A549 (cell line): ENCODE results near the gene TUBA4B. TPM values are rescaled to one million over a fixed set of nuclear protein-coding genes. Genes with fewer than 3 reads are reported as not detected.

Experiments
- ATAC-seq, 2 experiments: fragments of 200-7000 bp in 1 of 2; fragments of >200 bp in 1 of 2; cut with Nextera tagmentation in 1 of 2; cut with Tn5 transposase in 1 of 2; 3 replicates each; pipeline versions ENCODE4 v1.8.0 to v1.9.1; 2018 to 2020; ENCODE audit warnings: mild to moderate bottlenecking in 1 of 2, moderate library complexity in 1 of 2
- CTCF ChIA-PET: fragments of 300-600 bp; sonication (Branson Sonifier 250); formaldehyde crosslinking; extraction: SDS; loops from one replicate; lab custom pipeline; 2021; ENCODE audit warnings: antibody characterized with exemption, inconsistent platforms; lab: Yijun Ruan, JAX
- POLR2A ChIA-PET: fragments of 350-600 bp; formaldehyde crosslinking; extraction: SDS; loops from one replicate; lab custom pipeline; 2021; ENCODE audit warnings: antibody characterized with exemption, inconsistent platforms; lab: Yijun Ruan, JAX
- DNase-seq, 2 experiments: peaks; one replicate each; pipeline versions ENCODE4 v3.0.0 to v3.0.0-alpha.2; 2011 to 2016; ENCODE audit warnings: low read depth in 1 of 2, low spot score in 1 of 2
- FAIRE-seq: peaks from 2 replicates; lab custom pipeline; 2011; peaks lifted over from hg19 to GRCh38; lab: Jason Lieb, UNC
- H3K27ac ChIP-seq, 2 experiments: fragments of >200 bp; sonication (Bioruptor Twin); formaldehyde crosslinking; 3 replicates each; pipeline ENCODE4 v1.5.1; 2016 to 2017
- H3K4me1 ChIP-seq: fragments of >200 bp; sonication (Bioruptor Twin); formaldehyde crosslinking; 3 replicates; pipeline ENCODE4 v1.6.1; 2016
- H3K4me2 ChIP-seq: fragments of >200 bp; sonication (Bioruptor Twin); formaldehyde crosslinking; 3 replicates; pipeline ENCODE4 v1.6.1; 2016
- H3K4me3 ChIP-seq: fragments of >200 bp; sonication (Bioruptor Twin); formaldehyde crosslinking; 3 replicates; pipeline ENCODE4 v1.5.1; 2016
- H3K9me3 ChIP-seq: fragments of >200 bp; sonication (Bioruptor Twin); formaldehyde crosslinking; 3 replicates; pipeline ENCODE4 v1.6.1; 2016
- ATOH8 ChIP-seq: fragments of 250-450 bp; sonication (Bioruptor Pico); IDR thresholded peaks from 2 replicates; pipeline ENCODE4 v1.5.0; 2020; ENCODE audit warnings: low read depth, mild to moderate bottlenecking, moderate library complexity
- BCL3 ChIP-seq: fragments of >200 bp; sonication (Bioruptor Twin); formaldehyde crosslinking; IDR thresholded peaks from 3 replicates; pipeline ENCODE4 v1.6.1; 2016
- CBX8 ChIP-seq: fragments of 200-600 bp; sonication (generic); IDR thresholded peaks from 2 replicates; pipeline ENCODE4 v1.6.1; 2016
- CHD4 ChIP-seq: fragments of 200-600 bp; sonication (generic); IDR thresholded peaks from 2 replicates; pipeline ENCODE4 v1.6.1; 2016; ENCODE audit warnings: antibody characterized with exemption, mild to moderate bottlenecking, borderline replicate concordance
- E2F6 ChIP-seq: IDR thresholded peaks from 2 replicates; pipeline ENCODE4 v1.6.1; 2012; ENCODE audit warnings: low read depth, borderline replicate concordance
- FOSL2 ChIP-seq, 2 experiments: fragments of 450-650 bp in 1 of 2; fragments of >200 bp in 1 of 2; sonication (Bioruptor Twin) in 1 of 2; formaldehyde crosslinking; IDR thresholded peaks; 2 replicates each; pipeline versions ENCODE4 v1.5.0 to v1.6.1; 2016 to 2020; ENCODE audit warnings: mild to moderate bottlenecking in 1 of 2, moderate library complexity in 1 of 2
- GATA3 ChIP-seq: IDR thresholded peaks from 2 replicates; pipeline ENCODE4 v1.6.1; 2012; ENCODE audit warnings: borderline replicate concordance
- HES2 ChIP-seq: fragments of >200 bp; sonication (Bioruptor Twin); formaldehyde crosslinking; IDR thresholded peaks from 2 replicates; pipeline ENCODE4 v1.6.1; 2016
- HEYL ChIP-seq: fragments of 250-450 bp; sonication (Bioruptor Pico); IDR thresholded peaks from 2 replicates; pipeline ENCODE4 v1.8.0; 2021; ENCODE audit warnings: mild to moderate bottlenecking, moderate library complexity
- JUN ChIP-seq, 2 experiments: fragments of >200 bp; sonication (Bioruptor Twin); formaldehyde crosslinking; IDR thresholded peaks; 2 replicates in 1 of 2; 3 replicates in 1 of 2; pipeline ENCODE4 v1.6.1; 2016 to 2017
- JUNB ChIP-seq: fragments of >200 bp; sonication (Bioruptor Twin); formaldehyde crosslinking; IDR thresholded peaks from 2 replicates; pipeline ENCODE4 v1.6.1; 2016
- KDM1A ChIP-seq: fragments of 200-600 bp; sonication (generic); IDR thresholded peaks from 2 replicates; pipeline ENCODE4 v1.6.1; 2016; ENCODE audit warnings: low read depth, mild to moderate bottlenecking
- MAFK ChIP-seq: fragments of 450-650 bp; IDR thresholded peaks from 2 replicates; pipeline ENCODE4 v1.6.1; 2014; ENCODE audit not compliant: partially characterized antibody
- MAZ ChIP-seq: fragments of 150-350 bp; IDR thresholded peaks from 2 replicates; pipeline ENCODE4 v1.6.1; 2014; ENCODE audit warnings: antibody characterized with exemption, low read depth, low read length, borderline replicate concordance
- NFE2L2 ChIP-seq: fragments of 150-350 bp; conservative IDR thresholded peaks from 2 replicates; pipeline ENCODE4 v1.6.1; 2014; ENCODE audit warnings: low read length
- PBX3 ChIP-seq: IDR thresholded peaks from 2 replicates; pipeline ENCODE4 v1.6.1; 2012
- PHF8 ChIP-seq: fragments of 200-600 bp; sonication (generic); IDR thresholded peaks from 2 replicates; pipeline ENCODE4 v1.6.1; 2016; ENCODE audit warnings: low read depth, mild to moderate bottlenecking, antibody characterized with exemption, moderate library complexity, borderline replicate concordance
- RAD21 ChIP-seq, 2 experiments: fragments of >200 bp in 1 of 2; sonication (Bioruptor Twin) in 1 of 2; formaldehyde crosslinking in 1 of 2; IDR thresholded peaks in 1 of 2; conservative IDR thresholded peaks in 1 of 2; 2 replicates in 1 of 2; 3 replicates in 1 of 2; pipeline ENCODE4 v1.6.1; 2012 to 2018; ENCODE audit warnings: inconsistent platforms in 1 of 2
- RFX5 ChIP-seq: fragments of 450-650 bp; IDR thresholded peaks from 2 replicates; pipeline ENCODE4 v1.7.1; 2014; ENCODE audit warnings: antibody characterized with exemption, mild to moderate bottlenecking, moderate library complexity
- SREBF2 ChIP-seq: fragments of 450-650 bp; IDR thresholded peaks from 2 replicates; pipeline ENCODE4 v1.6.1; 2014; ENCODE audit warnings: mild to moderate bottlenecking, moderate library complexity
- TFCP2L1 ChIP-seq: fragments of 250-450 bp; sonication (Bioruptor Pico); IDR thresholded peaks from 2 replicates; pipeline ENCODE4 v1.5.0; 2021; ENCODE audit warnings: mild to moderate bottlenecking
- TP53 ChIP-seq: fragments of 250-450 bp; sonication (Bioruptor Pico); IDR thresholded peaks from 2 replicates; pipeline ENCODE4 v1.5.0; 2021; ENCODE audit warnings: mild to moderate bottlenecking, moderate library complexity
- ZFP36 ChIP-seq: fragments of 450-650 bp; IDR thresholded peaks from 2 replicates; pipeline ENCODE4 v1.6.1; 2014; ENCODE audit warnings: borderline replicate concordance; ENCODE audit not compliant: partially characterized antibody
- ZSCAN20 ChIP-seq: fragments of 250-450 bp; sonication (Bioruptor Pico); IDR thresholded peaks from 2 replicates; pipeline ENCODE4 v1.8.0; 2022; ENCODE audit warnings: mild to moderate bottlenecking, moderate library complexity
- WGBS: methylation state at CpG from one replicate; pipeline ENCODE4 v1.1.6; 2017; ENCODE audit errors: missing lambda C conversion rate; 5-methylcytosine and 5-hydroxymethylcytosine counted together
- polyA plus RNA-seq, 4 experiments: library from polyadenylated mRNA; depleted of rRNA in 3 of 4; stranded (reverse); fragments of >200 nt; fragmentation: RNase III in 1 of 4; extraction: RNeasy Plus Mini Kit Qiagen cat#74134 plus additional on column Dnase treatment in 1 of 4; gene quantifications; 2 replicates in 3 of 4; 3 replicates in 1 of 4; pipeline ENCODE4 v1.2.3, GENCODE V29; 2011 to 2017

The TUBA4B gene
- polyA plus RNA-seq, 2 of the 4 experiments (the other 2 are of a cell fraction), result 0.71 to 0.94 TPM

- CTCF ChIA-PET, result interaction anchor here (2.0 to 3.2 kb wide), 2 partner anchors 34 to 46 kb away, joined by 6 to 20 read pairs; partner anchors contain the start of gene NHEJ1
- no peak for FAIRE-seq
- WGBS, result 81% methylated on average over 5 of the region's 5 CpGs
Measured at GRCh38 chr2:219205165-219205538, 47.9 kb upstream of the TUBA4B start.

GRCh38 chr2:219205981-219206327, 47.1 kb upstream of the TUBA4B start:
- H3K4me3 ChIP-seq, result peak overlapping the region; percentile 53
- H3K4me1 ChIP-seq, result peaks cover 16% of the 10 kb centered on the region
- CTCF ChIA-PET, result interaction anchor here (0.6 to 3.2 kb wide), 14 partner anchors 9 to 330 kb away, joined by 3 to 20 read pairs (median 4); partner anchors contain the start of gene NHEJ1
- H3K4me2 ChIP-seq, result peak overlapping the region; percentile 85
- FAIRE-seq, result no peak
- TF ChIP-seq JUNB (no peak), TFCP2L1 (CRISPR knock-in tag) (no peak), PHF8 (no peak), RAD21 (conservative IDR thresholded peaks at IDR 0.05 in 1 of 2, IDR thresholded peaks at IDR 0.05 in 1 of 2) (no peak), CBX8 (no peak), NFE2L2 (no peak), GATA3 (no peak), TP53 (CRISPR knock-in tag) (no peak)
- POLR2A ChIA-PET, result interaction anchor here (0.7 to 3.9 kb wide), 9 partner anchors 10 to 148 kb away, joined by 3 to 25 read pairs (median 6); partner anchors contain the start of genes ABCB6, CNPPD1, DNAJB2 and GLB1L
- 15% methylated on average over 7 of the region's 7 CpGs for WGBS
- DNase-seq, result no peak
- ATAC-seq, result no peak
- peaks cover 3% of the 10 kb centered on the region; the same call in 1 of the 3 replicates for H3K9me3 ChIP-seq
- H3K27ac ChIP-seq, result peak overlapping the region; percentile 95 to 98

More at GRCh38 chr2:219205165-219205538, 47.9 kb upstream of the TUBA4B start:
- Histone ChIP-seq H3K4me1 (peaks cover 16% of the 10 kb centered on the region), H3K4me3 (no peak overlapping the region), H3K27ac (no peak overlapping the region), H3K4me2 (no peak overlapping the region), H3K9me3 (peaks cover 3% of the 10 kb centered on the region; the same call in 1 of the 3 replicates)
- POLR2A ChIA-PET, result no interaction called here
- ATAC-seq (no peak), DNase-seq (no peak)
- TF ChIP-seq HEYL (CRISPR knock-in tag) (no peak), CHD4 (0 out of 2 replicates have a peak, but pooled peaks have one; percentile 16)

GRCh38 chr2:219206328-219207133, 46.5 kb upstream of the TUBA4B start, which contains the start of gene ZFAND2B:
ZFAND2B (plus strand) TSS chr2:219206782; CDS start chr2:219206988, 206 bp downstream.
- ChIA-PET POLR2A (interaction anchor here (0.6 to 3.9 kb wide), 15 partner anchors 9 to 182 kb away, joined by 3 to 25 read pairs (median 5); partner anchors contain the start of genes ABCB6, ANKZF1, CNPPD1 and DNAJB2), CTCF (interaction anchor here (0.7 to 3.2 kb wide), 14 partner anchors 10 to 330 kb away, joined by 3 to 20 read pairs (median 4); partner anchors contain the start of gene NHEJ1)
- peak within 1 kb of the TSS; percentile 95 to 98 for H3K27ac ChIP-seq
- peak within 1 kb of the TSS; percentile 53 for H3K4me3 ChIP-seq
- H3K4me2 ChIP-seq, result peak within 1 kb of the TSS; percentile 85
- H3K9me3 ChIP-seq, result peaks cover 3% of the 10 kb centered on the region; the same call in 1 of the 3 replicates
- WGBS, result 1% methylated on average over 37 of the region's 76 CpGs
- H3K4me1 ChIP-seq, result peaks cover 16% of the 10 kb centered on the region
- DNase-seq (peak; percentile 89 to 91), ATAC-seq (peak; percentile 85 to 93), FAIRE-seq (no peak)
- TF ChIP-seq MAFK (no peak), ZFP36 (no peak), ATOH8 (CRISPR knock-in tag) (peak; percentile 64; the same call in 1 of the 2 replicates), PHF8 (peak; percentile 75; the same call in 1 of the 2 replicates), JUNB (no peak), PBX3 (peak; percentile 58), FOSL2 (IDR thresholded peaks at IDR 0.05) (no peak), FOSL2 (CRISPR knock-in tag; IDR thresholded peaks at IDR 0.05) (peak; percentile 55), E2F6 (peak; percentile 63; the same call in 1 of the 2 replicates), RFX5 (no peak), MAZ (peak; percentile 61; the same call in 1 of the 2 replicates), CBX8 (no peak), SREBF2 (no peak), HES2 (no peak), JUN (IDR thresholded peaks at IDR 0.05) (peak; percentile 87 to 95), BCL3 (peak; percentile 72), KDM1A (no peak), ZSCAN20 (no peak)
